Measurements from ENCODE around the gene FAM117A. TPM values are rescaled to one million over a fixed set of nuclear protein-coding genes. Genes with fewer than 3 reads are reported as not detected.
A peak's percentile ranks its signal among the peaks of the same experiment; 100 is the strongest.

FAM117A gene
- total RNA-seq, 1 experiment from 2014 or later: 41.5 TPM

GRCh38 chr17:49708515-49709183 is 55.3 kb downstream of the FAM117A start:
- TSS peak; percentile 67 for BruUV-seq (replicated peaks)
- ChIA-PET CTCF (interaction anchor here (0.5 to 3.8 kb wide), 31 partner anchors 8 to 1099 kb away, joined by 3 to 36 read pairs (median 6); partner anchors contain the start of genes FAM117A, KAT7, NXPH3 and PHB1), POLR2A (interaction anchor here (0.6 to 2.4 kb wide), 10 partner anchors 9 to 294 kb away, joined by 3 to 50 read pairs (median 4); partner anchors contain the start of genes FAM117A, KAT7 and PHB1)
- DNase-seq: peak in 1 of 2 experiments; percentile 47
- Histone ChIP-seq H3K9me3 (no peaks in the 10 kb centered on the region), H3K36me3 (ENCODE audit: control insufficient read depth, insufficient read depth, low read length) (peaks cover 10% of the 10 kb centered on the region), H3K4me1 (peaks cover 8% of the 10 kb centered on the region), H3K4me3 (ENCODE audit: low read depth, low read length) (peak overlapping the region; percentile 38), H3K27me3 (replicated peaks; ENCODE audit: control insufficient read depth, insufficient read depth, low read length) (no peaks in the 10 kb centered on the region)
- intact Hi-C loops (cut with micrococcal nuclease; ENCODE audit: unreplicated experiment): loop anchor here (1.0 to 2.0 kb wide), 5 partner anchors 30 to 140 kb away; partner anchors contain the start of genes FAM117A, KAT7, SPOP and TAC4
- H3K4me1 Mint-ChIP-seq (ENCODE audit: low read depth, unreplicated experiment): peaks cover 28% of the 10 kb centered on the region
- H3K27me3 Mint-ChIP-seq (ENCODE audit: insufficient read depth, unreplicated experiment): no peaks in the 10 kb centered on the region
- TF ChIP-seq CTCF (IDR thresholded peaks at IDR 0.05; ENCODE audit: insufficient read depth in 1 of 2, low read depth in 1 of 2, low read length in 1 of 2, severe bottlenecking in 1 of 2, unreplicated experiment in 1 of 2): no peak
- peak overlapping the region; percentile 99 for H3K27ac Mint-ChIP-seq (ENCODE audit: unreplicated experiment)
- peak overlapping the region; percentile 89 for H3K4me3 Mint-ChIP-seq (ENCODE audit: unreplicated experiment)
- H3K36me3 Mint-ChIP-seq (ENCODE audit: insufficient read depth, unreplicated experiment): peaks cover 44% of the 10 kb centered on the region
- no peaks in the 10 kb centered on the region for H3K9me3 Mint-ChIP-seq (ENCODE audit: unreplicated experiment)

GRCh38 chr17:49707608-49708514 is 56.1 kb downstream of the FAM117A start, which contains the start of gene SLC35B1:
Gene SLC35B1, minus strand, starts transcription at chr17:49707964. Its CDS starts 131 bp downstream, at chr17:49707833.
- peak within 1 kb of the TSS; percentile 69 for H3K4me3 ChIP-seq (ENCODE audit: low read depth, low read length)
- Mint-ChIP-seq H3K27ac (ENCODE audit: unreplicated experiment) (peak within 1 kb of the TSS; percentile 99), H3K27me3 (ENCODE audit: insufficient read depth, unreplicated experiment) (no peaks in the 10 kb centered on the region), H3K4me1 (ENCODE audit: low read depth, unreplicated experiment) (peaks cover 28% of the 10 kb centered on the region), H3K4me3 (ENCODE audit: unreplicated experiment) (peak within 1 kb of the TSS; percentile 89), H3K36me3 (ENCODE audit: insufficient read depth, unreplicated experiment) (peaks cover 52% of the 10 kb centered on the region), H3K9me3 (ENCODE audit: unreplicated experiment) (no peaks in the 10 kb centered on the region)
- ChIA-PET POLR2A (interaction anchor here (0.5 to 2.4 kb wide), 15 partner anchors 9 to 294 kb away, joined by 3 to 50 read pairs (median 4); partner anchors contain the start of genes FAM117A, KAT7 and PHB1), CTCF (interaction anchor here (0.5 to 3.8 kb wide), 33 partner anchors 8 to 300 kb away, joined by 3 to 36 read pairs (median 6); partner anchors contain the start of genes FAM117A, KAT7, NXPH3 and PHB1)
- H3K36me3 ChIP-seq (ENCODE audit: control insufficient read depth, insufficient read depth, low read length): peaks cover 14% of the 10 kb centered on the region
- intact Hi-C loops (cut with micrococcal nuclease; ENCODE audit: unreplicated experiment): loop anchor here (1.0 to 2.0 kb wide), 5 partner anchors 30 to 141 kb away; partner anchors contain the start of genes FAM117A, KAT7, SPOP and TAC4
- peaks cover 8% of the 10 kb centered on the region for H3K4me1 ChIP-seq
- peak; percentile 100 for DNase-seq
- H3K9me3 ChIP-seq: no peaks in the 10 kb centered on the region
- H3K27me3 ChIP-seq (replicated peaks; ENCODE audit: control insufficient read depth, insufficient read depth, low read length): no peaks in the 10 kb centered on the region
- peak; percentile 82 to 100 for TF ChIP-seq CTCF (IDR thresholded peaks at IDR 0.05; ENCODE audit: insufficient read depth in 1 of 2, low read depth in 1 of 2, low read length in 1 of 2, severe bottlenecking in 1 of 2, unreplicated experiment in 1 of 2)
- no TSS peak for BruUV-seq (replicated peaks)

All from Caco-2 (cell line).